NCI-H146 treated with DMSO at 0.1 percent for 48 hours (cell line): ENCODE results near the gene MYOD1.
A peak's percentile ranks its signal among the peaks of the same experiment; 100 is the strongest.

Source experiments
- DNase-seq: peaks from one replicate; lab custom pipeline; 2025; ENCODE audit not compliant: unreplicated experiment; lab: John Stamatoyannopoulos, UW

Gene MYOD1

GRCh38 chr11:17748761-17749721 lies 29.7 kb downstream of the MYOD1 start:
- peak; percentile 19 for DNase-seq

GRCh38 chr11:17750013-17750800 lies 30.8 kb downstream of the MYOD1 start:
- no peak for DNase-seq

GRCh38 chr11:17750801-17751165 lies 31.4 kb downstream of the MYOD1 start:
- no peak for DNase-seq

- DNase-seq, result no peak
These were observed 32.2 kb downstream of the MYOD1 start for GRCh38 chr11:17751558-17751957.

GRCh38 chr11:17752144-17752543 lies 32.8 kb downstream of the MYOD1 start:
- DNase-seq, result no peak

GRCh38 chr11:17753153-17753552 lies 33.8 kb downstream of the MYOD1 start:
- no peak for DNase-seq

GRCh38 chr11:17753641-17754040 lies 34.3 kb downstream of the MYOD1 start:
- no peak for DNase-seq

GRCh38 chr11:17755891-17756290 lies 36.5 kb downstream of the MYOD1 start:
- no peak for DNase-seq

GRCh38 chr11:17760102-17761029 lies 41.0 kb downstream of the MYOD1 start:
- peak; percentile 62 for DNase-seq

- no peak for DNase-seq
These were observed 43.1 kb downstream of the MYOD1 start for GRCh38 chr11:17762309-17762974.

- no peak for DNase-seq
These were observed 43.9 kb downstream of the MYOD1 start for GRCh38 chr11:17763244-17763643.

GRCh38 chr11:17763703-17764102 lies 44.3 kb downstream of the MYOD1 start:
- no peak for DNase-seq

- DNase-seq, result no peak
These were observed 45.3 kb downstream of the MYOD1 start for GRCh38 chr11:17764446-17765218.

- no peak for DNase-seq
These were observed 46.1 kb downstream of the MYOD1 start for GRCh38 chr11:17765356-17766072.

GRCh38 chr11:17766073-17766359 lies 46.6 kb downstream of the MYOD1 start:
- DNase-seq, result no peak

GRCh38 chr11:17766590-17766989 lies 47.2 kb downstream of the MYOD1 start:
- no peak for DNase-seq

- DNase-seq, result no peak
These were observed 48.0 kb downstream of the MYOD1 start for GRCh38 chr11:17767301-17767885.

- no peak for DNase-seq
These were observed 48.5 kb downstream of the MYOD1 start for GRCh38 chr11:17767914-17768313.

GRCh38 chr11:17768547-17768946 lies 49.2 kb downstream of the MYOD1 start:
- no peak for DNase-seq
